ENCODE results near the gene JAKMIP1. TPM values are rescaled to one million over a fixed set of nuclear protein-coding genes. Genes with fewer than 3 reads are reported as not detected.

JAKMIP1 gene
- total RNA-seq, 1 donor from 2014 or later = 0.89 TPM

DNA sequence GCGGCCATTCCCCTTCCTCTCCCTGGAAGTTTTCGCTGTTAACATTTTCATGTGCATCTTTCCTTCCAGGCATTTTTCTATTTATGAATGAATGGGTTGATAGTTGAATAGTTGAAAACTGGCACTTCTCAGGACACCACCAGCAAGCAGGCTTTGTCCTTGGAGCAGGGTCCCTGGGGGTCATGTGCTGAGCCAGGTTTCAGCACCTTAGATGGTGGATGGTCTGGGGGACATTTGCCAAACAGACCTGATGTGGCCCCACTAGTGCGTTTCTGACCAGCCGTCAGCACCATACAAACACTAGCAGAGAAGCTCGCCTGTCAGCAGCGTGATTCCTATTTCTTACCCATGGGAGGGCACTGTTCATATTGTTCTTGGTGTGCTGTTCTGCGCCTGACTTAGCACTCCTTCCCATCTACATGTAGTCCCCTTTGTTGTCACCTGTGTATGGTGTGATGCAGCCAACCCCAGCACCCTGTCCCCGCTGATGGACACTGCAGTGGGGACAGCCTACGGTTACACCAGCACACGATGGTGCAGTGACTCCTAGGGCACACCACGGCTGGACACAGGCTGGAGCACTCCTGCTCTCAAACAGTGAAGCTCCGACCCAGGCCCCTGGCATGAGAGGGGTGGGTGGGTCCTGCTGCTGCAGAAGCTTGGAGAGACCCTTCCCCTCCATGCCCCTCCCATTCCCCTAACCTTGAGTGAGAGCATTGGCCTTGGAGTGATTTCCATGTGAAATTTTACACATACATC, 42.1 kb upstream of the JAKMIP1 start:
- Mint-ChIP-seq H3K4me3 (ENCODE audit: low read depth) (no peak overlapping the region), H3K36me3 (ENCODE audit: insufficient read depth) (no peaks in the 10 kb centered on the region), H3K4me1 (ENCODE audit: low read depth) (no peaks in the 10 kb centered on the region), H3K9me3 (ENCODE audit: low read depth) (peaks cover 5% of the 10 kb centered on the region), H3K27ac (no peak overlapping the region), H3K27me3 (peaks cover 12% of the 10 kb centered on the region)
- DNase-seq (ENCODE audit: low spot score, unreplicated experiment) = no peak
- TF ChIP-seq, protein P1, sequence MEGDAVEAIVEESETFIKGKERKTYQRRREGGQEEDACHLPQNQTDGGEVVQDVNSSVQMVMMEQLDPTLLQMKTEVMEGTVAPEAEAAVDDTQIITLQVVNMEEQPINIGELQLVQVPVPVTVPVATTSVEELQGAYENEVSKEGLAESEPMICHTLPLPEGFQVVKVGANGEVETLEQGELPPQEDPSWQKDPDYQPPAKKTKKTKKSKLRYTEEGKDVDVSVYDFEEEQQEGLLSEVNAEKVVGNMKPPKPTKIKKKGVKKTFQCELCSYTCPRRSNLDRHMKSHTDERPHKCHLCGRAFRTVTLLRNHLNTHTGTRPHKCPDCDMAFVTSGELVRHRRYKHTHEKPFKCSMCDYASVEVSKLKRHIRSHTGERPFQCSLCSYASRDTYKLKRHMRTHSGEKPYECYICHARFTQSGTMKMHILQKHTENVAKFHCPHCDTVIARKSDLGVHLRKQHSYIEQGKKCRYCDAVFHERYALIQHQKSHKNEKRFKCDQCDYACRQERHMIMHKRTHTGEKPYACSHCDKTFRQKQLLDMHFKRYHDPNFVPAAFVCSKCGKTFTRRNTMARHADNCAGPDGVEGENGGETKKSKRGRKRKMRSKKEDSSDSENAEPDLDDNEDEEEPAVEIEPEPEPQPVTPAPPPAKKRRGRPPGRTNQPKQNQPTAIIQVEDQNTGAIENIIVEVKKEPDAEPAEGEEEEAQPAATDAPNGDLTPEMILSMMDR (IDR thresholded peaks at IDR 0.05; ENCODE audit: unreplicated experiment) = no peak

DNA sequence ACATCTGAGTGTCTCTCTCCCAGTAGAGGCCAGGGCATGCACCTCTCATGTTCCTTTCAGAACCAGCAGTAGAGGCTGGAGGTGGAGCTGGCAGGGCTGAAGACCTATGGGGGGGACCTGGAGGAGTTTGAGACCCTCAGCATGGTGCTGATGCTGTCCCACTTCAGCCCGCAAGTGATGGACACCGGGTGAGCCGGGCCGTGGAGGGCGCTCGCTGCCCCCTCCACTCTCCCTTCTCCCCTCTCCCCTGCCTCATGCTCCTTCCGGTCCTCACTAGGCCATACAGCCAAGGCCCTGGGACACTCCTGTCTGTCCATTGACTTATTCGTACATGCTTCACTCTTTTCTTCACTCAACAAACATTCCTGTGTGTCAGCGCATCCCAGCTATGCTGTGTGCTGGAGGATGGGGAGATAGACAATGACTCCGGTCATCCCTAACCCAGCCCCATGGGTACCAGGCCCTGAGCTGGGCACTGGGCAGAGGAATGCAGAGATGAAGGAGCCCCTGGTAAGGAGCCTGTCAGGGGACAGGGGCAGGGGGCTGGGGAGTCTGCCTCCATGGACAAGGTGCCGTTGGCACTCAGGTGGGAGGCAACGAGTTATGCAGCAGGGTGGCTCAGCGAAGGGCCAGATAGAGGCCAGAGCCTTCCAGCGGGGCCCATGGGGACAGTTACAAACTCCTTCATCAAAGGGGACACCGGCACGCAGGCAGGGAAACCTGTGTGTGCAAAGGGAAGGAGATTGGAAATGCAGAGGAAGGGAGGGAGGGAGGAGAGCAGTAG, 40.9 kb upstream of the JAKMIP1 start:
- H3K27ac Mint-ChIP-seq = no peak overlapping the region
- H3K36me3 Mint-ChIP-seq (ENCODE audit: insufficient read depth) = no peaks in the 10 kb centered on the region
- no peaks in the 10 kb centered on the region for H3K4me1 Mint-ChIP-seq (ENCODE audit: low read depth)
- no peak overlapping the region for H3K4me3 Mint-ChIP-seq (ENCODE audit: low read depth)
- H3K27me3 Mint-ChIP-seq = peaks cover 13% of the 10 kb centered on the region
- TF ChIP-seq, protein P1 (IDR thresholded peaks at IDR 0.05; ENCODE audit: unreplicated experiment) = no peak
- no peak for DNase-seq (ENCODE audit: low spot score, unreplicated experiment)
- H3K9me3 Mint-ChIP-seq (ENCODE audit: low read depth) = peaks cover 5% of the 10 kb centered on the region

DNA sequence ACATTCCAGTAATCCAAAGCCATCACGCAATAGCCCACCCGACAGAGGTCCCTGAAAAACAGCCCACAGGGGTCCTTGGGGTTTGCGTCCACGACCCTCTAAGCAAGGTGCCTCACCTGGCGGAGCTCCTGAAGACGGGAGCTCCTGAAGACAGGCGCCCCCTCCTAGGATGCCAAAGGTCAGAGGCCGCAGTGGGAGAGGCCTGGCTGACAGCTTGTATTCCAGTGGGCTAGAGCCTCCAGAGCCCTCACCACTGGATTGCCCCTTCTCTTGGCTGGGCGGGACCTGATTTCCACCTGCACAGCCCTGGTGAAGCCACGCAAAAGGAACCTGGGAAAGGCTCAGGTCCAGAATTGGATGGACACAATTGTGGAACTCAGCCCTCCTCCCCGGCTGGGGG, 39.6 kb upstream of the JAKMIP1 start:
- H3K4me1 Mint-ChIP-seq (ENCODE audit: low read depth) = no peaks in the 10 kb centered on the region
- TF ChIP-seq, protein P1 (IDR thresholded peaks at IDR 0.05; ENCODE audit: unreplicated experiment) = no peak
- no peak overlapping the region for H3K27ac Mint-ChIP-seq
- DNase-seq (ENCODE audit: low spot score, unreplicated experiment) = no peak
- no peak overlapping the region for H3K4me3 Mint-ChIP-seq (ENCODE audit: low read depth)
- peaks cover 14% of the 10 kb centered on the region for H3K27me3 Mint-ChIP-seq
- H3K36me3 Mint-ChIP-seq (ENCODE audit: insufficient read depth) = no peaks in the 10 kb centered on the region
- peaks cover 5% of the 10 kb centered on the region for H3K9me3 Mint-ChIP-seq (ENCODE audit: low read depth)

GRCh38 chr4:6239486-6239885, 39.1 kb upstream of the JAKMIP1 start:
- TF ChIP-seq, protein P1 (IDR thresholded peaks at IDR 0.05; ENCODE audit: unreplicated experiment) = no peak
- Mint-ChIP-seq H3K27ac (no peak overlapping the region), H3K36me3 (ENCODE audit: insufficient read depth) (no peaks in the 10 kb centered on the region), H3K4me1 (ENCODE audit: low read depth) (no peaks in the 10 kb centered on the region), H3K4me3 (ENCODE audit: low read depth) (no peak overlapping the region), H3K9me3 (ENCODE audit: low read depth) (peaks cover under 1% of the 10 kb centered on the region), H3K27me3 (peaks cover 11% of the 10 kb centered on the region)
- DNase-seq (ENCODE audit: low spot score, unreplicated experiment) = no peak

DNA sequence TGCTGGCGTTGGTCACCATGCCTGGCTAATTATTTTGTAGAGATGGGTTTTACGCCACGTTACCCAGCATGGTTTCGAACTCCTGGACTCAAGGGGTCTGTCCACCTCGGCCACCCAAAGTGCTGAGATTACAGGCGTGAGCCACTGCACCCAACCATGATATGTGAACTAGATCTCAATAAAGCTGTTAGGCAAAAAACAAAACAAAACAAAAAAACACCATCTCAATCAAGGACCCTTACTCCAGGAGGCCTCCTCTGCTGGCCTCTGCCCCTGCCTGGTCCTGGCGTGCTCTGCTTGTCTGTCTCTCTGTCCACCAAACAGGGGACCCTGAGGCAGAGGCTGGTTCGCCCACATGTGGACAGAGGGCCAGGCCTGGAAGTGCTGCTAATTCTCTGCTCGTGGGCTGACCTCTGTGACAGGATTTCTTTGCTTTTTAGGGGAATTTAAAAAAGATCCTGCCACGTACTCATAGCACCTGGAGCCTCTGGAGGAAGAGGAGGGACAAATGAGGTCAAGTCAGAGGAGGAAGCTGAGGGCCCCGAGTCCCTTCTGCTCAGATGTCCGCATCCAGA, 36.6 kb upstream of the JAKMIP1 start:
- TF ChIP-seq, protein P1 (IDR thresholded peaks at IDR 0.05; ENCODE audit: unreplicated experiment) = no peak
- no peaks in the 10 kb centered on the region for H3K9me3 Mint-ChIP-seq (ENCODE audit: low read depth)
- peaks cover 4% of the 10 kb centered on the region for H3K27me3 Mint-ChIP-seq
- H3K4me1 Mint-ChIP-seq (ENCODE audit: low read depth) = no peaks in the 10 kb centered on the region
- H3K36me3 Mint-ChIP-seq (ENCODE audit: insufficient read depth) = no peaks in the 10 kb centered on the region
- DNase-seq (ENCODE audit: low spot score, unreplicated experiment) = no peak
- H3K27ac Mint-ChIP-seq = no peak overlapping the region
- H3K4me3 Mint-ChIP-seq (ENCODE audit: low read depth) = no peak overlapping the region

Measured in progenitor cell of endocrine pancreas (in vitro differentiated cells).